Sigmoid colon (tissue), 4 donors: ENCODE data around the gene NR1D2.

ENCODE experiments used
- POLR2A ChIP-seq, 2 donors: fragments of 450-650 bp; IDR thresholded peaks; one replicate each; pipeline ENCODE4 v1.6.1; 2016; ENCODE audit warnings: antibody characterized with exemption in 2 of 2, mild to moderate bottlenecking in 2 of 2, moderate library complexity in 2 of 2
- POLR2AphosphoS5 ChIP-seq, 4 donors: sonication (generic); formaldehyde crosslinking; IDR thresholded peaks; one replicate each; pipeline ENCODE4 v1.6.1; 2017; ENCODE audit warnings: antibody characterized with exemption in 4 of 4
- TF ChIP-seq, protein P1 (sequence below), 4 experiments: fragments of 450-650 bp in 3 of 4; fragments of 200-600 bp in 1 of 4; IDR thresholded peaks; one replicate each; pipeline ENCODE4 v1.5.1; 2016 to 2019; ENCODE audit warnings: antibody characterized with exemption in 4 of 4, mild to moderate bottlenecking in 3 of 4, moderate library complexity in 2 of 4

DNA sequence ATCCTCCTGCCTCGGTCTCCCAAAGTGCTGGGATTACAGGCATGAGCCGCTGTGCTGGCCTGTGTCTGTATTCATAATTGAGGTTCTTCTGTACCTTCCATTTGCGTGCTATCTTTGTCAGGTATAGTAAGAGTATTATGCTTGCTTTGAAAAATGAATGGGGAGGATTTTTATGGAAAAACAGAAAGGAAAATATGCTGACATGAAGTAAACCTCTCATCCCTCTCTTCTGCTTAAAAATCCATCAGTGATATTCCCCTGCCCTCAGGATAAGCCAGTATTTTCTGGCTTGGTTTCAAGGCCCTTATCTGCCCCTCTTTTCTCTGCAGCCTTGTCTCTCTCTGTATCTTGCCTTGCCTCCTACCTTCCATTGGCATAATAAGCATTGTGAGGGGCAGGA, 80.7 kb downstream of the NR1D2 start:
- TF ChIP-seq POLR2A (IDR thresholded peaks at IDR 0.05) (no peak), POLR2AphosphoS5 (IDR thresholded peaks at IDR 0.05) (no peak)
- TF ChIP-seq, protein P1, sequence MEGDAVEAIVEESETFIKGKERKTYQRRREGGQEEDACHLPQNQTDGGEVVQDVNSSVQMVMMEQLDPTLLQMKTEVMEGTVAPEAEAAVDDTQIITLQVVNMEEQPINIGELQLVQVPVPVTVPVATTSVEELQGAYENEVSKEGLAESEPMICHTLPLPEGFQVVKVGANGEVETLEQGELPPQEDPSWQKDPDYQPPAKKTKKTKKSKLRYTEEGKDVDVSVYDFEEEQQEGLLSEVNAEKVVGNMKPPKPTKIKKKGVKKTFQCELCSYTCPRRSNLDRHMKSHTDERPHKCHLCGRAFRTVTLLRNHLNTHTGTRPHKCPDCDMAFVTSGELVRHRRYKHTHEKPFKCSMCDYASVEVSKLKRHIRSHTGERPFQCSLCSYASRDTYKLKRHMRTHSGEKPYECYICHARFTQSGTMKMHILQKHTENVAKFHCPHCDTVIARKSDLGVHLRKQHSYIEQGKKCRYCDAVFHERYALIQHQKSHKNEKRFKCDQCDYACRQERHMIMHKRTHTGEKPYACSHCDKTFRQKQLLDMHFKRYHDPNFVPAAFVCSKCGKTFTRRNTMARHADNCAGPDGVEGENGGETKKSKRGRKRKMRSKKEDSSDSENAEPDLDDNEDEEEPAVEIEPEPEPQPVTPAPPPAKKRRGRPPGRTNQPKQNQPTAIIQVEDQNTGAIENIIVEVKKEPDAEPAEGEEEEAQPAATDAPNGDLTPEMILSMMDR (IDR thresholded peaks at IDR 0.05), result no peak
